ENCODE measurements around the gene OR2T8.
"Not testable (repeated sequence)": the region's sequence is repeated elsewhere in the genome, so short reads cannot be mapped to it uniquely, and the experiment has no call there.

The OR2T8 gene

GRCh38 chr1:247919952-247920351, at the start of gene OR2T8:
Gene OR2T8 (plus strand): TSS chr1:247920252. CDS start chr1:247921018, 766 bp downstream.
- DNase-seq: no peak

GRCh38 chr1:247883346-247883745, 36.7 kb upstream of the OR2T8 start:
- no peak for DNase-seq

GRCh38 chr1:247884797-247885413, 35.1 kb upstream of the OR2T8 start:
- DNase-seq: no peak

- no peak for DNase-seq
Observed at GRCh38 chr1:247895163-247895637, 24.9 kb upstream of the OR2T8 start, which contains the start of gene OR2W3. Gene OR2W3 (plus strand): TSS chr1:247895587. CDS start chr1:247895587, 0 bp downstream.

- no peak for DNase-seq
Observed at GRCh38 chr1:247895976-247896375, 24.1 kb upstream of the OR2T8 start.

GRCh38 chr1:247904122-247904521, 15.9 kb upstream of the OR2T8 start:
- no peak for DNase-seq

- DNase-seq: no peak
Observed at GRCh38 chr1:247905181-247905580, 14.9 kb upstream of the OR2T8 start.

- no peak for DNase-seq
Observed at GRCh38 chr1:247905910-247906503, 14.0 kb upstream of the OR2T8 start.

GRCh38 chr1:247906504-247907047, 13.5 kb upstream of the OR2T8 start:
- DNase-seq: no peak

GRCh38 chr1:247908766-247909165, 11.3 kb upstream of the OR2T8 start:
- no peak for DNase-seq

- DNase-seq: no peak
Observed at GRCh38 chr1:247913786-247914185, 6.3 kb upstream of the OR2T8 start.

- DNase-seq: no peak
Observed at GRCh38 chr1:247914941-247915662, 5.0 kb upstream of the OR2T8 start.

GRCh38 chr1:247923941-247924340, 3.9 kb downstream of the OR2T8 start:
- DNase-seq: no peak

- no peak for DNase-seq
Observed at GRCh38 chr1:247924868-247925267, 4.8 kb downstream of the OR2T8 start, which contains the start of gene OR2AJ1. Gene OR2AJ1 (plus strand): TSS chr1:247924889. CDS start chr1:247933769, 8,880 bp downstream.

- DNase-seq: no peak
Observed at GRCh38 chr1:247933989-247934388, 13.9 kb downstream of the OR2T8 start.

GRCh38 chr1:247935781-247936180, 15.7 kb downstream of the OR2T8 start:
- DNase-seq: no peak

GRCh38 chr1:247936415-247936814, 16.4 kb downstream of the OR2T8 start:
- DNase-seq: no peak

- not testable (repeated sequence) for DNase-seq
Observed at GRCh38 chr1:247936965-247937734, 17.1 kb downstream of the OR2T8 start.

- no peak for DNase-seq
Observed at GRCh38 chr1:247942624-247943023, 22.6 kb downstream of the OR2T8 start.

- DNase-seq: no peak
Observed at GRCh38 chr1:247948558-247948957, 28.5 kb downstream of the OR2T8 start, which contains the start of gene OR2L8. Gene OR2L8 (plus strand): TSS chr1:247948858. CDS start chr1:247948858, 0 bp downstream.

GRCh38 chr1:247953408-247953807, 33.4 kb downstream of the OR2T8 start:
- no peak for DNase-seq

GRCh38 chr1:247961791-247962190, 41.7 kb downstream of the OR2T8 start:
- DNase-seq: no peak

Measured in NCI-H1092 (cell line).